Posterior cingulate gyrus (tissue), 11 donors: Measurements from ENCODE around the gene MSH5.
"Not testable (repeated sequence)": the region's sequence is repeated elsewhere in the genome, so short reads cannot be mapped to it uniquely, and the experiment has no call there.

Source experiments
- DNase-seq, 10 donors: peaks; one replicate each; pipeline versions ENCODE4 v3.0.0 to v3.0.0-alpha.2; 2020 to 2021; ENCODE audit warnings: mixed read lengths in 3 of 10
- intact Hi-C: fragments of 100-400 bp; cut with DNase I; formaldehyde crosslinking; loops from one replicate; pipeline ENCODE4 v1.15.1; 2023

Gene MSH5

DNA sequence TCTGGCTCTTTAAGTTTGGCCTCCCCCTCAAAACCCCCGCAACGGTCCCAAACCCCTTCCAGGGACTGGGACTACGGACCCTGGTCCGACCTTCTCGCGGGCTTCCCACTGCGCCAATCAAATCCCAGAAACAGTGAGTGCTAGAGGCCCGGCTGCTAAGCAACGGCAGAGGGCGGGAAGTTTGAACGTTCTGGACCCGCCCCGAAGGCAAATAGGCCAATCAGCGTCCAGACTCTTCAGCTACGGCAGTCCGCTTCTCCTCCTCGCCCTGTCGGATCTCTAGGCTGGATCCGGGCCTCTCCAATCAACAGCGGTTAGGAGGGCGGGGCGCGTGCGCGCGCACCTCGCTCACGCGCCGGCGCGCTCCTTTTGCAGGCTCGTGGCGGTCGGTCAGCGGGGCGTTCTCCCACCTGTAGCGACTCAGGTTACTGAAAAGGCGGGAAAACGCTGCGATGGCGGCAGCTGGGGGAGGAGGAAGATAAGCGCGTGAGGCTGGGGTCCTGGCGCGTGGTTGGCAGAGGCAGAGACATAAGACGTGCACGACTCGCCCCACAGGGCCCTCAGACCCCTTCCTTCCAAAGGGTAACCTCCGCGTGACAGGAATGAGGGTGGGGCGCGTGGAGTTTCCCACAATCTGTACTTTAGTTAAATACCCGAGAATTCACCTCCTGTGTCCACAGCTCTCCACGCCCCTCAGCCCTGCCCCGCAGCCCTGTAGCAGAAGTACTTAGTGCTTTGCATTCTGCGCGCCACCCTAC lies at the start of gene MSH5:
Gene MSH5, plus strand, starts transcription at position 367 of the 758 bp plus-strand sequence. CDS start 462 bp downstream, outside the sequence.
- intact Hi-C loops: loop anchor here (10.0 kb wide), 1 partner anchor 55 kb away; the partner anchor contains the start of gene VARS1
- peak; percentile 95 to 100 (median 98) for DNase-seq

DNA sequence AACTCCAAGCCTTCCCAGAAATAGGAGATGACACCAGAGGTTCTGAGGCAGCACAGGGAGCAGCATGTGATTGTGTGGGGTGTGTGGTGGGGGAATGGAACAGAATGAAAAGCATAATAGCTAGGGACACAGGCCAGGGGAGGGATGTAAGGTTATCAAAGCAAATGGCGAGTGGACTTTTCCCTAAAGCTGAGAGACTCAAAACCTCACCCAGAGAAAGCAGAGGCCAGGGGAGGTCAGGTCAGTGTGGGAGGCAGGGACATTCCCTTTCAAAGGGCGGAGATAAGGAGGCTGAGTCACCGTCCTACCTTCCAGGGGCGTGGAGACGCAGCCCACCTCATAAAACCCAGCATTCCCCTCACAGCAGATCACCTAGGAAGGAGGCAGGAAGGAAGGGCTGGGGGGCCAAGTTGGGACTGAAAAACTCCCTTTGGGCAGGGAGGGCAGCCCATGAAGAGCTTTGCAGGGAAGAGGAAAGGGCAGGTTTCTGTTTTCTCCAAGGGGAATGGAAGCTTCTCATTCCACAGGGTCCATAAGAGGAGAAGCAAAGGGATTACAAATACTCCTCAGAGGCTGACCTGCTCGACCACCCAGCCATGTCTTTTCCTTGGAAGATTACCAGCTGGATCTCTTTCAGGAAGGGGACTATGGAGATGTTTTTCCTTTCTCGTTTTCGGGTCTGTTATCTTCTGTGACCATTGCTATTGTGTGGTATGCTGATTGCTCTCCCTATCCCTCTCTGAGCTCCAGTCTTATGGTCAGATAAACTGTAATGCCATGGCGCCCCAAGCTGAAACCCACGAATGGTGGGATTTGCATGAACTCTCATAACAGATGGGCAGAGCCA lies 49.4 kb upstream of the MSH5 start:
- DNase-seq: no peak
- intact Hi-C loops: no loop called here

DNA sequence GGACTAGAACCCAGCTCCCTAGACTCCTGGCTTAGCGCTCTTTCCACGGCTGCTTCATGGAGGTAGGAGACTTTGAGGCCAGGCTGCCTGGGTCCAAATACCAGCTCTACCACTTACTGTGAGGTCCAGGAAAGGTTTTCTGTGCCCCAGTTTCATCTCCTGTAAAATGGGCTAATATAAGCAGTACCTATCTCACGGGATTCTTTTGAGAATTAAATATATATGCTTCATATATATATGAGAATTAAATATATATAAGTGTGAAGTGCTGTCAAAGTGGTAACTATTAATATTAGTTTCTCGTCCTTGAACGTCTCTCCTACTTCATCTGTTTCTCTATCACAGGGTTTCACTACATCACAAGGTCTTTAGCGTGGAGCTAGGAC lies 48.7 kb upstream of the MSH5 start:
- DNase-seq: peak in 2 of 10 donors; percentile 6 to 22
- intact Hi-C loops: no loop called here

DNA sequence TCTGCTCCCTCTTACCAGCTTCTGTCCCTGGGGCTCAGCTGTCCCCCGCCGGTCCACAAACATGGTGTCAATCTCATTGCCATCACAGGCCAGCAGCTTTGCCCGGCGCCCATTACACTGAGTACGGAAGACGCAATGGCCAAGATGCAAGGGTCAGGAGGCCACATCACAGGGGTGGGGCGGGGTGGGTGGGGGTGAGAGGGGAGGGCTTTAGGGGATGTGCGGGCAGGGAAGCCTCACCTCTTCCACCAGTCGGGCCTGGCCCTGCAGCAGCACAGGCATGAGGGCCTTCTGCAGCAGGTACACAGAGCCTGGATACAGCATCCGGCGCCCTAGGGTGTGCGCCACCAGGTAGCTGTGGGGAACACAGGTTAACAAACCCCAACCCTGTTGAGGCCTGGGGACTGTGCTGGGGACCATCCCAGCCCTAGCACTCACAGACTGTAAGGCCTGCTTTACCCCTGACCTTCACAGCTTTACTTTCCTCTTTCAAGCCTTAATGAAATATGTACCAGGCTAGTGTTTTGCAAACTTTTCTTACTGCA lies 48.2 kb upstream of the MSH5 start:
- DNase-seq: peak in 2 of 10 donors; percentile 34 to 35
- intact Hi-C loops: no loop called here

DNA sequence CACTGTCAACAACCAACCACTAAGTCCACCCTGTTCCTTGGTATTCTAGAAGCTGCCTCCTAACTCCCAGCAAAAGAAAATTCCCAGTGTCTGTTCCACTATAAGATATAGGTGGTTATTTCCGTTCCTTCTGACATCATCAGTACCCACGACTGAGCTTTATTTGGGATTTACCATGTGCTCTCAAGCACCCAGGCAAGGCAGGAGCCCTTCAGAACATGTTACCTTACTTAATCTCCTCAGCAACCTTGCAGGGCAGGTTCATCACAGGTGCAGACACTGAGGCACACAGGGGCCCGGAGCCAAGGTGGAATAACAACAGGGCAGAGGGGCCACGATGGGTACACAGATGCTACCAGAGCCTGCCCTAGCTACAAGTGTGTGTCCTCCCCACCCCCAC lies 47.5 kb upstream of the MSH5 start:
- DNase-seq: peak in 1 of 10 donors; percentile 12
- intact Hi-C loops: no loop called here

DNA sequence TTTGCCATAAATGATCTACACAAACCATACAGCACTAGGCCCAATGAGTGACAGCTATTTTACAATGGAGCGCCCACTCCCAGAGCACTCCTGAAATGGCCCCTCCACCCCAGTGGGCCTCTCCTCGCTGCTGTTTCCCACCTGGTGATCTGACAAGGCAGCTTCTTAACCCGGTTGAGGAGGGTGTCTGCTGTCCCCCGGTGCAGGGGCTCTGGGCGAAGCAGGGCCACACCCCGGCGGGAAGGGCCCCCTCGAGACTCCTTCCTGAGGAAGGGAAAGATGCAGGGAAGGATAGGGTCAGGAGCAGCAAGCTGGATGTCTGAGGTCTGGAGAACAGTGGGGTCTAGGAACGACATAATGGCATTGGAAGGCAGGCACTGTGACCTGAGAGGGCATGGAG lies 46.9 kb upstream of the MSH5 start:
- intact Hi-C loops: no loop called here
- peak in 2 of 10 donors; percentile 23 to 73 for DNase-seq

DNA sequence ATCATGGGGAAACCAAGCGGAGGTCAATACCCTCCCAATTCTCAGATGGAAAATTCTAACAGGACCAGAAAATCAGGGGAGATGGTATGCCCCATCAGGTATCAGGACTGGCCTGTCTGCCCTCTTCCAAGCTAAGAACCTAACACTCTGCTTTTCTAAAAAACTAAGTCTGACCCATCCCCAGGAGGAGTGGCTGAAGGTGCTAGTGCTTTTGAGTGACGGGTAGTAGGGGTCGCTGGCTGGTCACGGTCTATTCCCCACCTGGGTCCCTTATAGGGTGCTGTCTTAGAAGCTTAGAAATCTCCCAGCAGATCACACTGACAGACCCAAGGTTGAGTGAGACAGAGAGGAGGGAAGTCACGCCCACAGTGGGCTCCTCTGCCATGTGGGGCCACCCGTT lies 46.3 kb upstream of the MSH5 start:
- DNase-seq: peak in 2 of 10 donors; percentile 19 to 43
- intact Hi-C loops: no loop called here

DNA sequence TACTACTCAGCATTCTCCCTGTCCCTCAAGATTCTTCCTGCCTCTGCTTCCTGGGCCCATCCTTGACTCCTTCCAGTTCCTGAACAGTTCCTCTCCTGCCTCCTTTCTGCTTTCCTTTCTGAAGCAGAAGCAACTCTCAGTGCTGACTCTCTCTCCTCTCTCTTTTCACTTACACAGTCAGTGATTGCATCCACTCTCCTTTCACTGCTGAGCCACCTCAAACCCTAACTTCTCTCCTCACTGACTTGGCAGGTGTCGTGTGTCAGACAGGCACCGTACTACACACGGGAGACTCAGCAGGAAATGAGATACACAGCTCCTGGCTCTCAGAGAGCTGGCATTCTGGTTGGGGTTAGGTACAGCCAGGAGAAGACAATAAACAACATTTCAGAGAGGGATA lies 42.2 kb upstream of the MSH5 start:
- peak in 1 of 10 donors; percentile 20 for DNase-seq
- intact Hi-C loops: no loop called here

DNA sequence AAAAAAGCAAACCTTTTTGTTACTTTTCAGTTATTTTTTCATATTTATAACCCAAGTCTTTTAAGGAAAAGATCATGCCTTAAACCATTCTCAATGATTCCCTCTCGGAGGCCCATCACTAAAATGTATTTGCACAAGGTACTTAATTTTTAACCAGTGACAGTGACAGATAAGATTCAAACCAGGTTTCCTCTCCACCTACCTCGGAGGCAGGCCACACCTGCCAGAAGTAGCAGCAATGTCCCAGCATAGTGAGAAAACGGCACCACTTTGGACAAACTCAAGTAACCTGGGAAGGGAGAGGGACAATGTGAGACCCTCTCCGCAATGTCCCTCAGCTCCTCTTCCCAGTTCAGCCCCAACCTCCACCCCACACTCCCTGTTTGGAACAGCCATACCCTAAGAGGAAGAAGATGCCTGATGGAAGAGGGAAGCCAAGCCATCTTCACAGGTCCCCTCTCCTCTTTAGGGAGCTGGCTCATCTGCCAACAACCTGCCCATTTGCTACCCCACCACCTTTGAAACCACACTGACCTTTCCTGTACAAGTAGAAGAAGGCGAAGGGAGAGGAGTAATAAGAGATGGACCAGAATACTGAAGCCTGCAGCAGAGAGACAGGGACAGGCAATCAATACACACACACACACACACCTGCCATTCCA lies 38.9 kb upstream of the MSH5 start:
- intact Hi-C loops: loop anchor here (10.0 kb wide), 1 partner anchor 94 kb away; the partner anchor contains the start of gene VARS1

DNA sequence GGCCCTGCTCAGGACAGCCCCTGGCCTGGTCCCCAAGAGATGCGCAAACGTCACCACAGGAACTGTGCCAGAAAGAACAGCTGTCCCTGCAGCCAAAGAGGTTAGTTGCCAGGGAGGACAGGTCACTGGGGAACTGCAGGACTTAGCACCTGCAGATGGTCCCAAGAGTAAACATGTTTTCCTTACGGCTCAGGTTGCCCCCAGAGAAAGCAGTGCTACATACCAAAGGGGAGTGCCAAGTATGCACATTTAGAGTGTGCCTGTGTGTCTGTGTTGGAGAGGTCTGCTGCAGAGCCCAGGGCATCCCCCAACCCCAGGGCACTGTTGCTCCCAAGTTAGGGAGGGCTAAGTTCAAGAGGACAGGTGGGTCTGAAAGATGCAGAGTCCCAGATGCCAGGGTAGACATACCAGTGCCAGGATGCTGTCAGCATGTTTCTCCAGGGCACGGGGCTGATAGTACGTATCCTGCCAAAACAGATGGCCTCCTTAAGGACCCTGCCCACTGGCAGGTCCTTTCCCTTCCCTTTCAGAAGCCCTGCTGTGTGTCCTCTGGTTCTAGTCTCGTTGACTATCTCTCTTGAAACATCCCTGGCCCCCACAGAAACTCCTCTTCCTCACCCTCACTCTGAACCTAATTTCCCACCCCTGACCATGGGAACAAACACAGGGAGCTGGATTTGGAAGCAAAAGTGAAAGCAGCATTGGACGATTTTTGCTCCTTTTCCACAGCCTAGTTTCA lies 38.0 kb upstream of the MSH5 start:
- intact Hi-C loops: loop anchor here (2.0 to 10.0 kb wide), 2 partner anchors 93 to 161 kb away; partner anchors contain the start of genes NEU1 and VARS1
- DNase-seq: peak in 1 of 10 donors; percentile 74

More for the DNA sequence above, 38.9 kb upstream of the MSH5 start:
- no peak for DNase-seq

DNA sequence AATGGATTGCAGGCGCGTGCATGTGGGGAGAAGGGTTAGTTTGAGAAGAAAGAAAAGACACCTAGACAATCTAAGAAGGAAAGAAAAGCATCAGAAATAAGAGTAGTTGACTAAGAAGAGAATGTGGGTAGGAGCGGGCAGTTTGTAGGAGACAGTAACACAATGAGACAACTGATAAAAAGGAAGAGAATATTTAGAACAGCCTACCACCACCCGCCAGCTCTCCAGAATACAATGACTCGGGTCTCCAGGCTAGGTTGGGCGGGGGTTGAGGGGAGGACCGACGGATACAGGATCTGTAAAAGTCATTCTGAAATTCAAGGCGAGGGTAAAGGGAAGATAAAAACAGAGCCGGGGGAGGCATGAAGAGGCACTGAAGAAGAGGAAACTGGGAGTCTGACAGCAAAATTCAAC lies 37.4 kb upstream of the MSH5 start:
- intact Hi-C loops: loop anchor here (2.0 to 10.0 kb wide), 2 partner anchors 92 to 160 kb away; partner anchors contain the start of genes NEU1 and VARS1
- peak in 1 of 10 donors; percentile 5 for DNase-seq

DNA sequence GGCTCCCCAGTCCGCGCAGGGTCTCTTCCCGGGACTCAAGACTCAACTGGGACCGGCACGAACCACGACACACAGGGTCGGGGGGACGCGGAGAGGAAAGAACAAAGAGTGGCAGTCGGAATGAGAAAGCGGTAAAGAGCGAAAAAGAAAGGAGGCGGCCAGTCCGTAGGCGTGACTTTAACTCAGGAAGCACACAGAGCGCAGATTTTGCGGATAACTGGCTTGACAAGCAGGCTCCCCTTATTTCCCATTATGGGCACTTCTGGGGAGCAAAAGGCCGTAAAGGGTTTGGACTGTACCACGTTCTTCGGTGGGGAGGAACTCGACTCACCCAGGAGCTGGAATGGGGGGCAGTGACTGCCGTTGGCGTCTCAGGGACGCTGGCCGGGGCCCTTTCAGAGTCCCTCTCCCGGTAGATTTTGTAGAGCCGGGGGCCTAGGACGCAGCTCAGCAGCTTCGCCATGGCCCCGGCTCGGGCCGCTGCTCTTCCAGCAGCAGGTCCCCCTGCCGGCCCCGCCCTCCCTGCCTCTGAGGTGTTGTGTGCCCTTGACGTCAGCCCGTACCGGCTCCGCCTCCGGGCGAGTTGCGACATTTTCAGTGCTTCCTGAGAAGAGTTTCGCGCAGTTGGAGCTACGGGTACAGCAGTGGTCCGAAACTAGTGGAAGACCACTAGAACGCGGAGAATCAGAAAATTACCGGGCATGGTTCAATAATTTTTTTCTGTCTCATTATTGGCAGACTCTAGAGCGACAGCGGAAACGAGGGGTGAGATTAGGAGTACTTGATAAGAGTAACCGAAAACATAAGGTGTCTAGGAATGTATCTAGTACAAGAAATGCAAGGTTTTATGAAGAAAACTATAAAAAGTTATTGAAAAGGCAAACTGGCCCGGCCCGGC lies 36.7 kb upstream of the MSH5 start, which contains the start of gene ABHD16A:
Gene ABHD16A, minus strand, starts transcription at position 506 of the 898 bp plus-strand sequence. Its CDS starts 43 bp downstream, at position 463.
- intact Hi-C loops: loop anchor here (2.0 to 10.0 kb wide), 2 partner anchors 92 to 160 kb away; partner anchors contain the start of genes NEU1 and VARS1
- peak; percentile 96 to 100 (median 98) for DNase-seq

DNA sequence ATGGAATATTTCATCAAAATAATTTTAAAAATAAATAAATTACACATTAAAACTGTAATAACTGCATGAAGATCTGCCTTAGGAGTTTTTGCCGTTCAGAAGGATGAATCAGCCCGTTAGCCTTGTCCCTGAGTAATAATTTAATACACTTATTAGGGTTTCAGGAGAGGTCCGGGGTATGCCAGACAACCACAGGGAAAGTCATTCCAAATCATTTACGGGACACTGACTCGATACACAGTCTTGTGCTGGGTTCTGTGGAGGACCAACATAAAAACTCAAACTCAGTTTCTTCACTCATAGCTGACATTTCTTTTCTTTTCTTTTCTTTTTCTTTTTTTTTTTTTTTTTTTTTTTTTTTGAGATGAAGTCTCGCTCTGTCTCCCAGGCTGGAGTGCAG lies 33.9 kb upstream of the MSH5 start:
- intact Hi-C loops: loop anchor here (10.0 kb wide), 1 partner anchor 89 kb away; the partner anchor contains the start of gene VARS1

DNA sequence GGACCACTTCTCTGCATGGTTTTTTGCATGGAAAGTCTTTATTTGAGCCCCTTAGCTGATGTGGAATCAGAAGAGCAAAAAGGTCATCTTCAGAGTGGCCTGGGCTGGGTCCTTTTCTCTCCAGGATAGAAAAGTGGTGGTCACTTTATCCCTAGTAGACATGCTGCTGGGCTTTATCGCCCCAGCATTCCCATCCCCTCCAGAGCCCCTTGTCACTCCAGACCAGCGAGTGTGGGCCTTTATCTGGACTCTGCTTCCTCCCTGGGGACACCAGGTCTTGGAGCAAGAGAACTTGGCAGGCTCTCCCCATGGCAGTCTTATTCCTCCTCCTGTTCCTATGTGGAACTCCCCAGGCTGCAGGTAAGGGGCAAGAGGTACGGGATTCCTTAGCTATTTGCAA lies 33.2 kb upstream of the MSH5 start, which contains the start of gene LY6G6F:
Gene LY6G6F, plus strand, starts transcription at position 268 of the 400 bp plus-strand sequence. Its CDS starts 41 bp downstream, at position 309.
- DNase-seq: peak in 2 of 10 donors; percentile 14 to 40
- intact Hi-C loops: loop anchor here (10.0 kb wide), 1 partner anchor 88 kb away; the partner anchor contains the start of gene VARS1

More for the DNA sequence above, 33.9 kb upstream of the MSH5 start:
- peak in 1 of 10 donors; percentile 1 for DNase-seq

DNA sequence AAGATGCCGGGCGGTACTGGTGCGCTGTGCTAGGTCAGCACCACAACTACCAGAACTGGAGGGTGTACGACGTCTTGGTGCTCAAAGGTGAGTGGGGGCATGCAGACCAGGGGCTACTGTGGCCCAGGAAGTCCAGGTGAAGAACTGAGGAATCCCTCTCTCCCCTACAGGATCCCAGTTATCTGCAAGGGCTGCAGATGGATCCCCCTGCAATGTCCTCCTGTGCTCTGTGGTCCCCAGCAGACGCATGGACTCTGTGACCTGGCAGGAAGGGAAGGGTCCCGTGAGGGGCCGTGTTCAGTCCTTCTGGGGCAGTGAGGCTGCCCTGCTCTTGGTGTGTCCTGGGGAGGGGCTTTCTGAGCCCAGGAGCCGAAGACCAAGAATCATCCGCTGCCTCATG lies 32.1 kb upstream of the MSH5 start:
- intact Hi-C loops: loop anchor here (10.0 kb wide), 1 partner anchor 87 kb away; the partner anchor contains the start of gene VARS1
- peak in 1 of 10 donors; percentile 8 for DNase-seq

DNA sequence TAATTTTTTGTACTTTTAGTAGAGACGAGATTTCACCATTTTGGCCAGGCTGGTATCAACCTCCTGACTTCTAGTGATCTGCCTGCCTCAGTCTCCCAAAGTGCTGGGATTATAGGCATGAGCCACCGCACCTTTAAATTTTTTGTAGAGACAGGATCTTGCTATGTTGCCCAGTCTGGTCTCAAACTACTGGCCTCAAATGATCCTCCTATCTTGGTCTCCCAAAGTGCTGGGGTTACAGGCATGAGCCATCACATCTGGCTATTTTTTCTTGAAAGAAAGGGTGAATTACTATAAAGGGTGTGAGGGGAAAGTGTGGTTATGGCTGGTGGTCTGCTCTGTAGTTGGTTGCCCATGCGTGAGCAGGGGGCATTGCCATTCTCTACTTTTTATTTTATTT lies 31.6 kb upstream of the MSH5 start:
- no peak for DNase-seq
- intact Hi-C loops: loop anchor here (10.0 kb wide), 1 partner anchor 87 kb away; the partner anchor contains the start of gene VARS1

DNA sequence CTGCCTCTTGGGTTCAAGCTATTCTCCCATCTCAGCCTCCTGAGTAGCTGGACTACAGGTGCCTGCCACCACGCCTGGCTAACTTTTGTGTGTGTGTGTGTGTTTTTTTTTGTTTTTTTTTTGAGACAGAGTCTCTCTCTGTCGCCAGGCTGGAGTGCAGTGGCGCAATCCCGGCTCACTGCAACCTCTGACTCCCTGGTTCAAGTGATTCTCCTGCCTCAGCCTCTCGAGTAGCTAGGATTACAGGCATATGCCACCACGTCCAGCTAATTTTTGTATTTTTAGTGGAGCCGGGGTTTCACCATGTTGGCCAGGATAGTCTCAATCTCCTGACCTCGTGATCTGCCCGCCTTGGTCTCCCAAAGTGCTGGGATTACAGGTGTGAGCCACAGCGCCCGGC lies 30.6 kb upstream of the MSH5 start:
- not testable (repeated sequence) for DNase-seq

More for the DNA sequence above, 30.6 kb upstream of the MSH5 start:
- intact Hi-C loops: loop anchor here (10.0 kb wide), 1 partner anchor 86 kb away; the partner anchor contains the start of gene VARS1
